ENCODE measurements around the gene KMT2E.

GRCh38 chr7:104983076-104983577, 30.9 kb upstream of the KMT2E start:
- TF ChIP-seq ZNF707 (tag by site-specific recombination; IDR thresholded peaks at IDR 0.05), result no peak
- no peak for TF ChIP-seq PATZ1 (tag by site-specific recombination; IDR thresholded peaks at IDR 0.05)
- TF ChIP-seq ZNF274 (IDR thresholded peaks at IDR 0.05; ENCODE audit: low read length), result no peak
- no peak for TF ChIP-seq ZNF274 (tag by site-specific recombination; IDR thresholded peaks at IDR 0.05; ENCODE audit: borderline replicate concordance)

Data from HEK293 (cell line).